Measurements from ENCODE around the gene PDIA5.

DNA sequence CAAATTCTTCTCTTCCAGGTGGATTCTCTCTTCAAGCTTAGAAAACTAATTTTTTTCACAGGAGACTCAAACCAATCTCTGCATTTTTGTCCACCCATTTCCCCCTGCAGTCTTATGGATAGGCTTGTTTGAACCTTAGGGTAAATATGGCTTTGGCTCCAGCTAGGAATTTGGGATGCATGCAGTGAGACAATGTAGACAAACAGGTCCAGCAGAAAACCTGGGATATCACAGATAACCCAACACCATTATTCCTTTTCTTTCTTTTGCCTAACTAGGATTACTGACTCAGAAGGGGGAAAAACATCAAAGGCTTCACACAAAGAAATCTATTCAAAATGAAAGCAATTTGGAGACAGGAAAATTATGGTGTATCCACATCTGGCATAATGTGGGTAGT is 28.1 kb upstream of the PDIA5 start:
- TF ChIP-seq EZH2phosphoT487 (IDR thresholded peaks at IDR 0.05; ENCODE audit: low read length) (no peak), CTCF (IDR thresholded peaks at IDR 0.05; ENCODE audit: low read length) (no peak)

All from MM.1S (cell line).